ENCODE data around the gene FBXO47. TPM values are rescaled to one million over a fixed set of nuclear protein-coding genes. Genes with fewer than 3 reads are reported as not detected.
"Not testable (repeated sequence)": the region's sequence is repeated elsewhere in the genome, so short reads cannot be mapped to it uniquely, and the experiment has no call there.

Gene FBXO47
- total and polyA plus RNA-seq, 9 donors: not detected

DNA sequence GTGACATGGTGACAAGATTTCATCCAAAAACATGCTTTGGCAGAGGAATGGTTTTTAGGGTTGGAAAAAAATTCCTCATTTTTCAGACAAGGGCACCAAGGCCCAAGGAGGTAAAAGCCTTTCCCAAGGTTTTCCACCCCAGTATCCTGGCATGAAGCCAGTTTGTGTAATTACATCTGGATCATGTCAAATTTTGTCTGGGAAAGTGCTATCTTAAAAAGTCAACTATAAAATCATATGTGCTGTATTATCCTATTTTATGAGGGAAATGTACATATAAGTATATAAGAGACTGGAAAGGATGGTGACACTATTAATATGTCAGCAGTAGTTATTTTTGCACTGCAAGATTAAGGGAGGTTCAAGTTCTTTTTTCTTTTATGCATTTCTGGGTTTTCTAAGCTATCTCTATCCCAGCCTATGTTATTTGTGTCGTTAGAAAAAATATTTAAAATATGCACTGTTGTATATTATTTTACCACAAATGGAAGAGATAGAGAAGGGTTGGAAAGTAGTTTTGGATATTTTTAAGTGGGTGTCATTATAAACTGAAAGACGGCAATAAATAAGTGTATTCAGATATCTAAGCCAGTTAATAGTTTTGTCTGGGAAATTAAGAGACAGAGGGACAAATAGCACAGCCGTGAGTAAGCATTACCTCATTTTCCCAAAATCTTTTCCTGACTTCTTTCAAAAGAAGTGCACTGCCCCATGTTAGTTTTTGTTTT, 13.5 kb upstream of the FBXO47 start:
- no peak overlapping the region for H3K27ac ChIP-seq (ENCODE audit: low read length)

DNA sequence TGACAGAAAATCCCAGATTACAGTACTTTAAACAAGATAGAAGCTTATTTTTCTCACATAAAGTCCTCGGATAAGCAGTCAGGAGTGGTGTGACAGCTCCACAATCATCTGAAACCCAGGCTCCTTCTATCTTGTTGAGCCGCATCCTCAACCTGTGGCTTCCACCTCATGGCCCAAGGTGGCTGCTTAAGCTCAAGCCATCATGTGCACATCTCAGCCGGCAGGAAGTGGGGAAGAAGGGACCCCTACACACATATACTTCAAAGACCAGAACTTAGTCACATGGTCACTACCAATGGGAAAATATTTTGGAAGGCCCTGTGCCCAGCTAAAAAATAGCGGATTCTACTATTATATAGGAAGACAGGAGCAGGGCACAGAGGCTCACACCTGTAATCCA, 11.0 kb upstream of the FBXO47 start:
- H3K4me3 ChIP-seq (ENCODE audit: low read length): no peak overlapping the region
- no peaks in the 10 kb centered on the region for H3K27me3 ChIP-seq (ENCODE audit: control insufficient read depth, insufficient read depth, low read length)
- H3K9me3 ChIP-seq (replicated peaks; ENCODE audit: control insufficient read depth, low read depth, low read length): no peaks in the 10 kb centered on the region
- no peaks in the 10 kb centered on the region for H3K4me1 ChIP-seq (ENCODE audit: control insufficient read depth, insufficient read depth, low read length)
- no peak overlapping the region for H3K27ac ChIP-seq (ENCODE audit: low read length)
- no peak for DNase-seq
- H3K36me3 ChIP-seq (ENCODE audit: control insufficient read depth, insufficient read depth, low read length): no peaks in the 10 kb centered on the region
- WGBS (ENCODE audit: insufficient coverage): 100% methylated on average over 1 of the region's 4 CpGs

More for the DNA sequence above, 13.5 kb upstream of the FBXO47 start:
- no peak overlapping the region for H3K4me3 ChIP-seq (ENCODE audit: low read length)
- peak; percentile 36 for DNase-seq
- WGBS (ENCODE audit: insufficient coverage): no CpG with 5 or more reads among the region's 3 CpGs
- no peaks in the 10 kb centered on the region for H3K9me3 ChIP-seq (replicated peaks; ENCODE audit: control insufficient read depth, low read depth, low read length)
- H3K4me1 ChIP-seq (ENCODE audit: control insufficient read depth, insufficient read depth, low read length): no peaks in the 10 kb centered on the region
- H3K36me3 ChIP-seq (ENCODE audit: control insufficient read depth, insufficient read depth, low read length): no peaks in the 10 kb centered on the region
- H3K27me3 ChIP-seq (ENCODE audit: control insufficient read depth, insufficient read depth, low read length): no peaks in the 10 kb centered on the region

DNA sequence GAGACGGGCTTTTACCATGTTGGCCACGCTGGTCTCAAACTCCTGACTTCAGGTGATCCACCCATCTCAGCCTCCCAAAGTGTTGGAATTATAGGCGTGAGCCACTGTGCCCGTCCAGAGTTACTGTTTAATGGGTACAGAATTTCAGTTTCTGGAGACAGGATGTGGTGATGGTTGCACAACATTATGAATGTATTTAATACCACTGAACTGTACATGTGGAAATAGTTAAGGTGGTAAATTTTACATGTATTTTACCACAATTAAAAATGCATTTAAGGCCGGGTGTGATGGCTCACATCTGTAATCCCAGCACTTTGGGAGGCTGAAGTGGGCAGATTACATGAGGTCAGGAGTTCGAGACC, 9.0 kb upstream of the FBXO47 start:
- no CpG with 5 or more reads among the region's 6 CpGs for WGBS (ENCODE audit: insufficient coverage)
- not testable (repeated sequence) for H3K27ac ChIP-seq (ENCODE audit: low read length); H3K36me3 ChIP-seq (ENCODE audit: control insufficient read depth, insufficient read depth, low read length); H3K9me3 ChIP-seq (replicated peaks; ENCODE audit: control insufficient read depth, low read depth, low read length); H3K4me1 ChIP-seq (ENCODE audit: control insufficient read depth, insufficient read depth, low read length); DNase-seq; H3K27me3 ChIP-seq (ENCODE audit: control insufficient read depth, insufficient read depth, low read length); H3K4me3 ChIP-seq (ENCODE audit: low read length)

DNA sequence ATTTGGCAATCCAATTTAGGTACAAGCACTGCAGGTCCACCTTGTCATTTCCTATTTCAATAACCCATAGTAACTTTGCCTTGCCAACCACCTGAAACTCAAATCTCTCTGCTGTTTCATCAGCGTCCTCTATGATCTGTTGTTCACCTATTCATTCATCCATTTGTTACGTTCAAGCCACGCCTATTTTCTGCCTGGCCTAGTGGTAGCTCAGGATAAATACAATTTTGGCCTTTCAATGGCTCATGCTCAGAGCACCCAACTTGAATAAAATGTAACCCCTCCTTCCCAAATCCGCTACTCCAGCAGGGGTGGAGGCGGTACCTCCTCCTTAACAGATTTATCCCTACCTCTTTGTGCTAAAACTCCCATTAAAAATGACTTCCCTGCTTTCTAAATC, 3.6 kb upstream of the FBXO47 start:
- Histone ChIP-seq H3K27ac (ENCODE audit: low read length) (no peak overlapping the region), H3K27me3 (ENCODE audit: control insufficient read depth, insufficient read depth, low read length) (no peaks in the 10 kb centered on the region), H3K36me3 (ENCODE audit: control insufficient read depth, insufficient read depth, low read length) (no peaks in the 10 kb centered on the region), H3K9me3 (replicated peaks; ENCODE audit: control insufficient read depth, low read depth, low read length) (no peaks in the 10 kb centered on the region), H3K4me3 (ENCODE audit: low read length) (no peak overlapping the region), H3K4me1 (ENCODE audit: control insufficient read depth, insufficient read depth, low read length) (peaks cover 6% of the 10 kb centered on the region)
- 66% methylated on average over 3 of the region's 5 CpGs for WGBS (ENCODE audit: insufficient coverage)
- DNase-seq: no peak

DNA sequence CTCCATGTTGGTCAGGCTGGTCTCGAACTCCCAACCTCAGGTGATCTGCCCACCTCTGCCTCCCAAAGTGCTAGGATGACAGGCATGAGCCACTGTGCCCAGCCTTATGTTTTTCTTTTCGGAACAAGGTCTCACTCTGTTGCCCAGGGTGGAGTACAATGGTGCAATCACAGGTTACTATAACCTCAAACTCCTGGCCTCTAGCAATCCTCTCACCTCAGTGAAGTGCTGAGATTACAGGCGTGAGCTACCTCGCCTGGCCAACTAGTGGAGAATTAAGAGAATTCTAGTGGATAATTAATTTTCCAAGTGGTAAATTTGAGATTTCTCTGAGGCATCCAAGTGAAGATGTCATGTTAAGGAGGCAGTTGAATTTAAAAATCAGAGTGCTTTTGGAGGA, 2.9 kb upstream of the FBXO47 start:
- Histone ChIP-seq H3K4me1 (ENCODE audit: control insufficient read depth, insufficient read depth, low read length) (peaks cover 6% of the 10 kb centered on the region), H3K27ac (ENCODE audit: low read length) (no peak overlapping the region), H3K9me3 (replicated peaks; ENCODE audit: control insufficient read depth, low read depth, low read length) (no peaks in the 10 kb centered on the region), H3K27me3 (ENCODE audit: control insufficient read depth, insufficient read depth, low read length) (no peaks in the 10 kb centered on the region), H3K4me3 (ENCODE audit: low read length) (no peak overlapping the region), H3K36me3 (ENCODE audit: control insufficient read depth, insufficient read depth, low read length) (no peaks in the 10 kb centered on the region)
- no peak for DNase-seq
- whole genome bisulfite sequencing (ENCODE audit: insufficient coverage): 77% methylated on average over 3 of the region's 4 CpGs

DNA sequence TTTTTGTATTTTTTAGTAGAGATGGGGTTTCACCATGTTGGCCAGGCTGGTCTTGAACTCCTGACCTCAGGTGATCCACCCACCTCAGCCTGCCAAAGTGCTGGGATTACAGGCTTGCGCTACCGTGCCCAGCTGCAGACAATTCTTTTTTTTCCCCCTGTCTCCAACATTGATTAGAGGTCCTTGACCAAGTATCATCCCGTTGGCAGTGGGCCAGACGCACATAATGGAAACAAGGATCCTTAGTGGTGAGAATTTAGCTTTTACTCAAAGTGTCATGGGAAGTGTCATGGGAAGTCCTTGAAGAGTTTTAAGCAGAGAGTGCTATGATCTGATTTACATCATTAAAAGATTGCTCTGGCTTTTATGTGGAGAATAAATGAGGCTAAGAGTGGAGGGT, 2.1 kb upstream of the FBXO47 start:
- no peaks in the 10 kb centered on the region for H3K9me3 ChIP-seq (replicated peaks; ENCODE audit: control insufficient read depth, low read depth, low read length)
- H3K27ac ChIP-seq (ENCODE audit: low read length): no peak overlapping the region
- no peak overlapping the region for H3K4me3 ChIP-seq (ENCODE audit: low read length)
- 42% methylated on average over 2 of the region's 4 CpGs for WGBS (ENCODE audit: insufficient coverage)
- no peaks in the 10 kb centered on the region for H3K27me3 ChIP-seq (ENCODE audit: control insufficient read depth, insufficient read depth, low read length)
- no peak for DNase-seq
- no peaks in the 10 kb centered on the region for H3K36me3 ChIP-seq (ENCODE audit: control insufficient read depth, insufficient read depth, low read length)
- peaks cover 6% of the 10 kb centered on the region for H3K4me1 ChIP-seq (ENCODE audit: control insufficient read depth, insufficient read depth, low read length)

DNA sequence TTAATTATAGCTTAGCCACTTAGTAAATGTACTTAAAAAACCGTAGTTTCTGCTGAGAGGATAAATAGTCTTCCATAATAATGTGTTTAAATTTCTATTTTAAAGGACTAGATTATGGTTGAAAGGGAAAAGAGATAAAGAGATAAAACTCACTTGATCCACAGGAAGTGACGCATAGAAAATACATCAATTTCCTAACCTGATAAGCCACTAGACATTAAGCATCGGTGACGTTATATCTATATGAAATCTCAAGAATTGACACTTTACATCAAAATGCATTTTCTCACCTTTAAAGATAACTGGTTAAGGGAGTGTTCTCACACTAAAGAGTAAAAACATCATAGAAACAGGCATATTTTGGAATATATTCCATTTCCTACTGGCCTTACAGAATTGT, 5.8 kb downstream of the FBXO47 start:
- WGBS (ENCODE audit: insufficient coverage): no CpG with 5 or more reads among the region's 4 CpGs
- H3K4me3 ChIP-seq (ENCODE audit: low read length): no peak overlapping the region
- no peaks in the 10 kb centered on the region for H3K27me3 ChIP-seq (ENCODE audit: control insufficient read depth, insufficient read depth, low read length)
- H3K27ac ChIP-seq (ENCODE audit: low read length): no peak overlapping the region
- no peaks in the 10 kb centered on the region for H3K9me3 ChIP-seq (replicated peaks; ENCODE audit: control insufficient read depth, low read depth, low read length)
- no peaks in the 10 kb centered on the region for H3K36me3 ChIP-seq (ENCODE audit: control insufficient read depth, insufficient read depth, low read length)
- DNase-seq: no peak
- H3K4me1 ChIP-seq (ENCODE audit: control insufficient read depth, insufficient read depth, low read length): no peaks in the 10 kb centered on the region

DNA sequence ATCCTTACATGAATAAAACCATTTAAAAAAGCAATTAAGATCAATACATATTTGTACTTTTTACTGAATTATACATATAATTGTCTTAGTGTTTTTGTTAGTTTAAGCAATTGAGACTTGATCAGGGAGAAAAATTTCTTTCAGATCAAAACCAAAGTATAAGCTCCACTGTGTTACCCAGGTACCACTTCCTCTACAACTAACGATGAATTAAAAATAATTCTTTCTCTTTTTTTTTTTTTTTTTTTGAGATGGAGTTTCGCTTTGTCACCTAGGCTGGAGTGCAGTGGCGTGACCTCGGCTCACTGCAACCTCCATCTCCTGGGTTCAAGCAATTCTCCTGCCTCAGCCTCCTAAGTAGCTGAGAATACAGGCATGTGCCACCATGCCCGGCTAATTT, 6.8 kb downstream of the FBXO47 start:
- Histone ChIP-seq H3K4me3 (ENCODE audit: low read length) (no peak overlapping the region), H3K4me1 (ENCODE audit: control insufficient read depth, insufficient read depth, low read length) (no peaks in the 10 kb centered on the region), H3K9me3 (replicated peaks; ENCODE audit: control insufficient read depth, low read depth, low read length) (no peaks in the 10 kb centered on the region), H3K36me3 (ENCODE audit: control insufficient read depth, insufficient read depth, low read length) (no peaks in the 10 kb centered on the region), H3K27me3 (ENCODE audit: control insufficient read depth, insufficient read depth, low read length) (no peaks in the 10 kb centered on the region), H3K27ac (ENCODE audit: low read length) (no peak overlapping the region)
- no peak for DNase-seq
- no CpG with 5 or more reads among the region's 5 CpGs for WGBS (ENCODE audit: insufficient coverage)

DNA sequence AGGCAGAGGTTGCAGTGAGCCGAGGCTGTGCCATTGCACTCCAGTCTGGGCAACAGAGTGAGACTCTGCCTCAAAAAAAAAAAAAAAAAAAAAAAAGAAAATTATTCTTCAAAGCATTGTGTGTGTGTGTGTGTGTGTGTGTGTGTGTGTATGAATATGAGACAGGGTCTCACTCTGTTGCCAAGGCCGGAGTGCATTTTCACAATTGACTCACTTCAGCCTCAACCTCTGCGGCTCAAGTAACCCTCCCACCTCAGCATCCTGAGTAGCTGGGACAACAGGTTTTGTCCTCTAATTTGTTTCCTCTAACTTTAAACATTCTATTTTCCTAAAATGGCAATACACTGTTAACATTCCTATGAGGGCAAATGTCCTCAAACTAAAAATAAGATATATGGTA, 7.7 kb downstream of the FBXO47 start:
- Histone ChIP-seq H3K9me3 (replicated peaks; ENCODE audit: control insufficient read depth, low read depth, low read length) (no peaks in the 10 kb centered on the region), H3K4me1 (ENCODE audit: control insufficient read depth, insufficient read depth, low read length) (no peaks in the 10 kb centered on the region), H3K27ac (ENCODE audit: low read length) (no peak overlapping the region), H3K4me3 (ENCODE audit: low read length) (no peak overlapping the region), H3K27me3 (ENCODE audit: control insufficient read depth, insufficient read depth, low read length) (no peaks in the 10 kb centered on the region), H3K36me3 (ENCODE audit: control insufficient read depth, insufficient read depth, low read length) (no peaks in the 10 kb centered on the region)
- no peak for DNase-seq
- 100% methylated on average over 1 of the region's 3 CpGs for WGBS (ENCODE audit: insufficient coverage)

DNA sequence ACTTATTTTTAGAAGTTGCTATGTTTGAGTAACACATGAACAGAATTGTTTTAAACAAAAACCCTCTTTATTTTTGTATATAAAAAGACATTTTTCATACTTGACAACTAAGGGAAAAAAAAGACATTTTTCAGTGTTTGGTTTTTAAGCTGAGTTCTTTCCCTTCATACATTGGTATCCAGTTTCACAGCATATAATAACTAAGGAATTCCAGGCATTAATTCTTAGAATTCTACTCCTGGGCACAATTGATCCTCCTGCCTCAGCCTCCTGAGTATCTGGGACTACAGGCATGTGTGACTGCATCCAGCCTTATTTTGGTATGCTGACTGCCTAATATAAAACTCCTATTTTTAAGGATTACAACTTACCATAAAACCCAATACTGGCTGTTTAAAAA, 8.4 kb downstream of the FBXO47 start:
- H3K4me1 ChIP-seq (ENCODE audit: control insufficient read depth, insufficient read depth, low read length): no peaks in the 10 kb centered on the region
- H3K27me3 ChIP-seq (ENCODE audit: control insufficient read depth, insufficient read depth, low read length): no peaks in the 10 kb centered on the region
- no peak overlapping the region for H3K4me3 ChIP-seq (ENCODE audit: low read length)
- DNase-seq: no peak
- no peaks in the 10 kb centered on the region for H3K36me3 ChIP-seq (ENCODE audit: control insufficient read depth, insufficient read depth, low read length)
- H3K9me3 ChIP-seq (replicated peaks; ENCODE audit: control insufficient read depth, low read depth, low read length): no peaks in the 10 kb centered on the region
- no peak overlapping the region for H3K27ac ChIP-seq (ENCODE audit: low read length)

DNA sequence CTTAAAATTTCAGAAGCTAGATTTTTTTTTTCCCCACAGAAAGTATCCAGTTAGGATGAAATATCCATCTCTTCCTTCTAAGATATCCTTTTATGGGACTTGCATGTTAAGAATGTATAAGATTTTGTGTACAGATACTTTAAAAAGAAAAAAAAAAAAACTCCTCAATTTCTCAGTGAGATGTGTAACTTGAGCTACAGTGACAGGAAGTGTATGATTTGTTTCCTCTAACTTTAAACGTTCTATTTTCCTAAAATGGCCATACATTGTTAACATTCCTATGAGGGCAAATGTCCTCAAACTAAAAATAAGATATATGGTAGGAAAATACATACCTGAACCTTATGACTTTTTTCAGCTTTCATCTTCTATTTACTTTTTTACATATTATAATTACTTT, 8.9 kb downstream of the FBXO47 start:
- H3K36me3 ChIP-seq (ENCODE audit: control insufficient read depth, insufficient read depth, low read length): no peaks in the 10 kb centered on the region
- H3K4me3 ChIP-seq (ENCODE audit: low read length): no peak overlapping the region
- no peaks in the 10 kb centered on the region for H3K4me1 ChIP-seq (ENCODE audit: control insufficient read depth, insufficient read depth, low read length)
- H3K9me3 ChIP-seq (replicated peaks; ENCODE audit: control insufficient read depth, low read depth, low read length): no peaks in the 10 kb centered on the region
- no peaks in the 10 kb centered on the region for H3K27me3 ChIP-seq (ENCODE audit: control insufficient read depth, insufficient read depth, low read length)
- no peak for DNase-seq
- H3K27ac ChIP-seq (ENCODE audit: low read length): no peak overlapping the region
- no CpG with 5 or more reads among the region's 1 CpG for WGBS (ENCODE audit: insufficient coverage)
